A549 (cell line): ENCODE data around the gene STIM2. TPM values are rescaled to one million over a fixed set of nuclear protein-coding genes. Genes with fewer than 3 reads are reported as not detected.

Experiments
- ATAC-seq, 2 experiments: fragments of 200-7000 bp in 1 of 2; fragments of >200 bp in 1 of 2; cut with Nextera tagmentation in 1 of 2; cut with Tn5 transposase in 1 of 2; 3 replicates each; pipeline versions ENCODE4 v1.8.0 to v1.9.1; 2018 to 2020; ENCODE audit warnings: mild to moderate bottlenecking in 1 of 2, moderate library complexity in 1 of 2
- CTCF ChIA-PET: fragments of 300-600 bp; sonication (Branson Sonifier 250); formaldehyde crosslinking; extraction: SDS; loops from one replicate; lab custom pipeline; 2021; ENCODE audit warnings: antibody characterized with exemption, inconsistent platforms; lab: Yijun Ruan, JAX
- POLR2A ChIA-PET: fragments of 350-600 bp; formaldehyde crosslinking; extraction: SDS; loops from one replicate; lab custom pipeline; 2021; ENCODE audit warnings: antibody characterized with exemption, inconsistent platforms; lab: Yijun Ruan, JAX
- DNase-seq, 2 experiments: peaks; one replicate each; pipeline versions ENCODE4 v3.0.0 to v3.0.0-alpha.2; 2011 to 2016; ENCODE audit warnings: low read depth in 1 of 2, low spot score in 1 of 2
- FAIRE-seq: peaks from 2 replicates; lab custom pipeline; 2011; peaks lifted over from hg19 to GRCh38; lab: Jason Lieb, UNC
- H3K27ac ChIP-seq, 2 experiments: fragments of >200 bp; sonication (Bioruptor Twin); formaldehyde crosslinking; 3 replicates each; pipeline ENCODE4 v1.5.1; 2016 to 2017
- H3K4me1 ChIP-seq: fragments of >200 bp; sonication (Bioruptor Twin); formaldehyde crosslinking; 3 replicates; pipeline ENCODE4 v1.6.1; 2016
- H3K4me2 ChIP-seq: fragments of >200 bp; sonication (Bioruptor Twin); formaldehyde crosslinking; 3 replicates; pipeline ENCODE4 v1.6.1; 2016
- H3K4me3 ChIP-seq: fragments of >200 bp; sonication (Bioruptor Twin); formaldehyde crosslinking; 3 replicates; pipeline ENCODE4 v1.5.1; 2016
- H3K9me3 ChIP-seq: fragments of >200 bp; sonication (Bioruptor Twin); formaldehyde crosslinking; 3 replicates; pipeline ENCODE4 v1.6.1; 2016
- ATOH8 ChIP-seq: fragments of 250-450 bp; sonication (Bioruptor Pico); IDR thresholded peaks from 2 replicates; pipeline ENCODE4 v1.5.0; 2020; ENCODE audit warnings: low read depth, mild to moderate bottlenecking, moderate library complexity
- CBX8 ChIP-seq: fragments of 200-600 bp; sonication (generic); IDR thresholded peaks from 2 replicates; pipeline ENCODE4 v1.6.1; 2016
- CEBPB ChIP-seq, 2 experiments: fragments of >200 bp in 1 of 2; sonication (Bioruptor Twin) in 1 of 2; formaldehyde crosslinking in 1 of 2; IDR thresholded peaks; 2 replicates each; pipeline ENCODE4 v1.6.1; 2012 to 2016
- EP300 ChIP-seq, 2 experiments: fragments of >200 bp; sonication (Bioruptor Twin); formaldehyde crosslinking; IDR thresholded peaks; 2 replicates in 1 of 2; 3 replicates in 1 of 2; pipeline ENCODE4 v1.6.1; 2016 to 2017
- ESRRA ChIP-seq: fragments of 150-350 bp; IDR thresholded peaks from 2 replicates; pipeline ENCODE4 v1.6.1; 2014; ENCODE audit warnings: mild to moderate bottlenecking, low read length, borderline replicate concordance
- FOSL2 ChIP-seq, 2 experiments: fragments of 450-650 bp in 1 of 2; fragments of >200 bp in 1 of 2; sonication (Bioruptor Twin) in 1 of 2; formaldehyde crosslinking; IDR thresholded peaks; 2 replicates each; pipeline versions ENCODE4 v1.5.0 to v1.6.1; 2016 to 2020; ENCODE audit warnings: mild to moderate bottlenecking in 1 of 2, moderate library complexity in 1 of 2
- FOXS1 ChIP-seq: fragments of 250-450 bp; sonication (Bioruptor Pico); IDR thresholded peaks from 2 replicates; pipeline ENCODE4 v1.5.0; 2020; ENCODE audit warnings: mild to moderate bottlenecking, moderate library complexity
- HES2 ChIP-seq: fragments of >200 bp; sonication (Bioruptor Twin); formaldehyde crosslinking; IDR thresholded peaks from 2 replicates; pipeline ENCODE4 v1.6.1; 2016
- HMGXB4 ChIP-seq: fragments of 250-450 bp; sonication (Bioruptor Pico); IDR thresholded peaks from 2 replicates; pipeline ENCODE4 v1.5.0; 2021; ENCODE audit warnings: mild to moderate bottlenecking, moderate library complexity, borderline replicate concordance
- NFE2L2 ChIP-seq: fragments of 150-350 bp; conservative IDR thresholded peaks from 2 replicates; pipeline ENCODE4 v1.6.1; 2014; ENCODE audit warnings: low read length
- PHF8 ChIP-seq: fragments of 200-600 bp; sonication (generic); IDR thresholded peaks from 2 replicates; pipeline ENCODE4 v1.6.1; 2016; ENCODE audit warnings: low read depth, mild to moderate bottlenecking, antibody characterized with exemption, moderate library complexity, borderline replicate concordance
- POLR2AphosphoS2 ChIP-seq: conservative IDR thresholded peaks from 2 replicates; pipeline ENCODE4 v1.6.1; 2012; ENCODE audit warnings: low read length, improper control_type of control experiment, inconsistent platforms
- RAD21 ChIP-seq, 2 experiments: fragments of >200 bp in 1 of 2; sonication (Bioruptor Twin) in 1 of 2; formaldehyde crosslinking in 1 of 2; IDR thresholded peaks in 1 of 2; conservative IDR thresholded peaks in 1 of 2; 2 replicates in 1 of 2; 3 replicates in 1 of 2; pipeline ENCODE4 v1.6.1; 2012 to 2018; ENCODE audit warnings: inconsistent platforms in 1 of 2
- REST ChIP-seq: fragments of 200-600 bp; sonication (generic); IDR thresholded peaks from 2 replicates; pipeline ENCODE4 v1.6.1; 2016; ENCODE audit warnings: antibody characterized with exemption, mild to moderate bottlenecking, moderate library complexity
- ZC3H11A ChIP-seq: fragments of 450-650 bp; IDR thresholded peaks from 2 replicates; pipeline ENCODE4 v1.6.1; 2014; ENCODE audit warnings: antibody characterized with exemption, mild to moderate bottlenecking
- ZSCAN20 ChIP-seq: fragments of 250-450 bp; sonication (Bioruptor Pico); IDR thresholded peaks from 2 replicates; pipeline ENCODE4 v1.8.0; 2022; ENCODE audit warnings: mild to moderate bottlenecking, moderate library complexity
- WGBS: methylation state at CpG from one replicate; pipeline ENCODE4 v1.1.6; 2017; ENCODE audit errors: missing lambda C conversion rate; 5-methylcytosine and 5-hydroxymethylcytosine counted together
- polyA plus RNA-seq, 4 experiments: library from polyadenylated mRNA; depleted of rRNA in 3 of 4; stranded (reverse); fragments of >200 nt; fragmentation: RNase III in 1 of 4; extraction: RNeasy Plus Mini Kit Qiagen cat#74134 plus additional on column Dnase treatment in 1 of 4; gene quantifications; 2 replicates in 3 of 4; 3 replicates in 1 of 4; pipeline ENCODE4 v1.2.3, GENCODE V29; 2011 to 2017

Gene STIM2
- polyA plus RNA-seq, 2 of the 4 experiments (the other 2 are of a cell fraction) = 13.6 to 20.6 TPM

- 91% methylated on average over 3 of the region's 3 CpGs for WGBS
Measured at GRCh38 chr4:26992657-26993361, 132.2 kb downstream of the STIM2 start.

DNA sequence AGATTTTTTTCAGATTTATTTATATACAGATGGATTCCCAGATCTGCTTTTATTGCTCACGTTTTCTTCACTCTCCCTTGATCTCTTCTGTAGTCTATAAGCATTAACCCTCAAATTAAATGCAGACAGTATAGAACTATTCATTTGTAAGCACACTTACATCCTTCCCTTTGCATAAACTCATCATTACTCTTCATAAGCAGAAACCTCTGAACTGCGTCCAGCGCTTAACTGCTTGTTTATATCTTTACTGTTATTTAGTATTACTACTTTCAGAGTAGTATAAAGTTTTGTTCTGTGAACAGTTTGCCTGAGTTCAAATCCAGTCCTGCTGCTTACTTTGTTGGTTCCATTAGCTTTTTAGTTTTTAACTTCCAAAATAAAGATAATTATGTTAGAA, 132.9 kb downstream of the STIM2 start:
- no peak overlapping the region for H3K4me3 ChIP-seq
- H3K4me2 ChIP-seq = no peak overlapping the region
- TF ChIP-seq CBX8 (no peak), PHF8 (no peak), REST (no peak), EP300 (IDR thresholded peaks at IDR 0.05) (no peak), CEBPB (IDR thresholded peaks at IDR 0.05) (no peak), ESRRA (no peak), FOXS1 (no peak), ATOH8 (CRISPR knock-in tag) (no peak)
- FAIRE-seq = no peak
- ATAC-seq = no peak
- no peak overlapping the region for H3K27ac ChIP-seq
- H3K4me1 ChIP-seq = no peaks in the 10 kb centered on the region
- no peaks in the 10 kb centered on the region for H3K9me3 ChIP-seq
- no peak for DNase-seq
- ChIA-PET POLR2A (no interaction called here), CTCF (no interaction called here)
- WGBS = 74% methylated on average over 3 of the region's 3 CpGs

More at GRCh38 chr4:26992657-26993361, 132.2 kb downstream of the STIM2 start:
- no peak for DNase-seq
- Histone ChIP-seq H3K27ac (no peak overlapping the region), H3K9me3 (no peaks in the 10 kb centered on the region), H3K4me2 (no peak overlapping the region), H3K4me1 (no peaks in the 10 kb centered on the region), H3K4me3 (no peak overlapping the region)
- ChIA-PET POLR2A (no interaction called here), CTCF (interaction anchor here (1.0 kb wide), 1 partner anchor 24 kb away, joined by 3 read pairs; no protein-coding TSS in a partner anchor)
- TF ChIP-seq ZC3H11A (no peak), RAD21 (conservative IDR thresholded peaks at IDR 0.05 in 1 of 2, IDR thresholded peaks at IDR 0.05 in 1 of 2) (no peak), HES2 (no peak), ZSCAN20 (CRISPR knock-in tag) (no peak), PHF8 (no peak), HMGXB4 (no peak), POLR2AphosphoS2 (no peak), FOSL2 (IDR thresholded peaks at IDR 0.05) (no peak), FOSL2 (CRISPR knock-in tag; IDR thresholded peaks at IDR 0.05) (no peak), NFE2L2 (no peak)
- no peak for FAIRE-seq
- ATAC-seq = no peak
